ENCODE results near the gene AK8.

GRCh38 chr9:132731230-132731629 is 146.9 kb downstream of the AK8 start:
- no peak for TF ChIP-seq CTCF (IDR thresholded peaks at IDR 0.05)
- TF ChIP-seq MXI1 (IDR thresholded peaks at IDR 0.05; ENCODE audit: low read depth, low read length) = no peak
- no peak for TF ChIP-seq POLR2AphosphoS5 (IDR thresholded peaks at IDR 0.05; ENCODE audit: low read depth, low read length)
- no peak for TF ChIP-seq TAF1 (IDR thresholded peaks at IDR 0.05; ENCODE audit: borderline replicate concordance, low read depth, low read length)
- TF ChIP-seq NFIC (IDR thresholded peaks at IDR 0.05; ENCODE audit: borderline replicate concordance) = no peak
- TF ChIP-seq RCOR1 (IDR thresholded peaks at IDR 0.05; ENCODE audit: low read length) = no peak
